IMR-90 (cell line): ENCODE measurements around the gene NLGN1.

Source experiments
- MAFK ChIP-seq: IDR thresholded peaks from 2 replicates; pipeline ENCODE4 v1.6.1; 2012; ENCODE audit warnings: low read depth, low read length, improper control_type of control experiment
- POLR2A ChIP-seq: IDR thresholded peaks from 2 replicates; pipeline ENCODE4 v1.6.1; 2012; ENCODE audit warnings: mild to moderate bottlenecking, low read depth, low read length
- TF ChIP-seq, protein P1 (sequence below): fragments of 150-350 bp; IDR thresholded peaks from 2 replicates; pipeline ENCODE4 v1.6.1; 2017; ENCODE audit warnings: mild to moderate bottlenecking, antibody characterized with exemption, low read length, low read depth
- TF ChIP-seq, protein P2 (sequence below): conservative IDR thresholded peaks from 2 replicates; pipeline ENCODE4 v1.5.1; 2012; ENCODE audit warnings: mild to moderate bottlenecking, low read depth, low read length, improper control_type of control experiment

DNA sequence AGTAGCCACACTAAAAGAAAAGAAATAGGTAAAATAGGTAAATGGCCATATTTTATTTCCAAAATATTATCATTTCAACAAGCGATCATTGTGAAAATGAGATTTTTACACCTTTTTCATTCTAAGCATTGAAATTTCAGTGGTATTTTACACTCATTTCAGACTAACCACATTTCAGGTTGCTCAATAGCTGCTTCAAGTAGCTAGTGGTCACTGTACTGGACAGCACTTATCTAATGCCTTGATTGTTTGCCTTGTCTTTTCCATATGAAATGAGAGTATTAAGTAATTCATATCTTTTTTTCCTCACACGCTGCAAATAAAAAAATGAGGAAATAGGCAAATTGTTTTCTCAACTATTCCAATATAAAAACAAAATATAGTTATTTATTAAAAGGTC lies 332.8 kb downstream of the NLGN1 start:
- TF ChIP-seq, protein P1, sequence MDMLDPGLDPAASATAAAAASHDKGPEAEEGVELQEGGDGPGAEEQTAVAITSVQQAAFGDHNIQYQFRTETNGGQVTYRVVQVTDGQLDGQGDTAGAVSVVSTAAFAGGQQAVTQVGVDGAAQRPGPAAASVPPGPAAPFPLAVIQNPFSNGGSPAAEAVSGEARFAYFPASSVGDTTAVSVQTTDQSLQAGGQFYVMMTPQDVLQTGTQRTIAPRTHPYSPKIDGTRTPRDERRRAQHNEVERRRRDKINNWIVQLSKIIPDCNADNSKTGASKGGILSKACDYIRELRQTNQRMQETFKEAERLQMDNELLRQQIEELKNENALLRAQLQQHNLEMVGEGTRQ, result no peak
- TF ChIP-seq POLR2A, result no peak
- TF ChIP-seq, protein P2, sequence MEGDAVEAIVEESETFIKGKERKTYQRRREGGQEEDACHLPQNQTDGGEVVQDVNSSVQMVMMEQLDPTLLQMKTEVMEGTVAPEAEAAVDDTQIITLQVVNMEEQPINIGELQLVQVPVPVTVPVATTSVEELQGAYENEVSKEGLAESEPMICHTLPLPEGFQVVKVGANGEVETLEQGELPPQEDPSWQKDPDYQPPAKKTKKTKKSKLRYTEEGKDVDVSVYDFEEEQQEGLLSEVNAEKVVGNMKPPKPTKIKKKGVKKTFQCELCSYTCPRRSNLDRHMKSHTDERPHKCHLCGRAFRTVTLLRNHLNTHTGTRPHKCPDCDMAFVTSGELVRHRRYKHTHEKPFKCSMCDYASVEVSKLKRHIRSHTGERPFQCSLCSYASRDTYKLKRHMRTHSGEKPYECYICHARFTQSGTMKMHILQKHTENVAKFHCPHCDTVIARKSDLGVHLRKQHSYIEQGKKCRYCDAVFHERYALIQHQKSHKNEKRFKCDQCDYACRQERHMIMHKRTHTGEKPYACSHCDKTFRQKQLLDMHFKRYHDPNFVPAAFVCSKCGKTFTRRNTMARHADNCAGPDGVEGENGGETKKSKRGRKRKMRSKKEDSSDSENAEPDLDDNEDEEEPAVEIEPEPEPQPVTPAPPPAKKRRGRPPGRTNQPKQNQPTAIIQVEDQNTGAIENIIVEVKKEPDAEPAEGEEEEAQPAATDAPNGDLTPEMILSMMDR, result no peak
- TF ChIP-seq MAFK, result no peak
